K562 (cell line): ENCODE data around the gene MEA1.

Experiments
- CBX8 ChIP-seq: fragments of 200-600 bp; sonication (generic); IDR thresholded peaks from 2 replicates; pipeline ENCODE4 v1.6.1; 2012; ENCODE audit warnings: borderline replicate concordance, mixed run types, low read depth, mild to moderate bottlenecking, moderate library complexity, mixed read lengths, low read length, control low read depth, inconsistent platforms; ENCODE audit not compliant: poor library complexity, severe bottlenecking; ENCODE audit errors: extremely low read depth
- ZFP1 ChIP-seq: fragments of 450-650 bp; formaldehyde crosslinking; IDR thresholded peaks from 2 replicates; pipeline ENCODE4 v1.4.0; 2020; ENCODE audit warnings: mild to moderate bottlenecking, mixed read lengths
- ZNF274 ChIP-seq: IDR thresholded peaks from 2 replicates; pipeline ENCODE4 v1.6.1; 2011; ENCODE audit warnings: low read depth, mild to moderate bottlenecking, low read length, moderate library complexity, borderline replicate concordance

GRCh38 chr6:43060034-43060754 lies 46.4 kb upstream of the MEA1 start:
- TF ChIP-seq ZNF274 (no peak), CBX8 (no peak), ZFP1 (CRISPR knock-in tag) (no peak)
